Measurements from ENCODE around the gene C1QTNF1. TPM values are rescaled to one million over a fixed set of nuclear protein-coding genes. Genes with fewer than 3 reads are reported as not detected.

C1QTNF1 gene
- total RNA-seq, 2 donors from 2014 or later: 125 to 401 TPM

DNA sequence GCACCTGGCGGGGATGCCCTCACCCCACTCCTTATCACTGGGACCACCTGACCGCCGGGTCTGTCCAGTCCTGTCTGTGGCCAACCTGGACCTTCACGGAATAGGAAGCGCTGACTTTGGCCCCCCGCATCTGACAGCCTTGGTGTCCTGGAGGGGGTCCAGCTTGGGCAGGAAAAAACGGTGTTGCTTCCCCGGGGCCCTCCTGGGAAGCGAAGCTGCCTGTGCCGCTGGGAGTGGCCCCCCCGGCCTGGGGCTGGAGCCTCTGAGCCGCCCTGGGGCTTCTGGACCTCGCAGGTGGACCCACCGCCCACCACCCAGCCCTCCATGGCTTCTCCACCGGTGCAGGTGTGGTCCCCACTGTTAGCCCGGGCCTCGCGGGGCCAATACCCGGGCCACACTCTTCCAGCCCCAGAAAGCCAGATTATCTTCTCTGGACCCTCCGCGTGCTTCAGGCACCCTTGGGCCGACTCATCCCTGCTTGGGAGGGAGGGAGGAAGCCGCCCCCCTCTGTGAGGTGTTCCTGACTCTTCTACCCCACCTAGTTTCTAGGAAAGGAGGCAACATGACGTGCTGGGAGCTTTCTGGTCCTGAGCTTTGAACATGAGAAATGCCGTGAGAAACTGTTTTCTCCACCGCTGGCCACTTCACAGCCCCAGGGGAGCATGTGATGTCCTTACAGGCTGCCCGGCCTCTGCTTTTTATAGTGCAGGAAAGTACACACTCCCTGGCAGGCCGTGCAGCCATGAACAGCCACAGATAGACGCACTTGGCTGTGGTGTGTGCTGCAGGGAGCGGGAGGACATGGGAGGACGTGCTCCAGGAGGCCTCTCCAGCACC, 1.1 kb downstream of the C1QTNF1 start:
- H3K9me3 ChIP-seq: no peaks in the 10 kb centered on the region
- no peaks in the 10 kb centered on the region for H3K27me3 ChIP-seq
- peaks cover 0 to 88% of the 10 kb centered on the region in 2 donors for H3K4me1 ChIP-seq
- peak overlapping the region; percentile 64 to 68 for H3K4me3 ChIP-seq
- TF ChIP-seq, protein P1, sequence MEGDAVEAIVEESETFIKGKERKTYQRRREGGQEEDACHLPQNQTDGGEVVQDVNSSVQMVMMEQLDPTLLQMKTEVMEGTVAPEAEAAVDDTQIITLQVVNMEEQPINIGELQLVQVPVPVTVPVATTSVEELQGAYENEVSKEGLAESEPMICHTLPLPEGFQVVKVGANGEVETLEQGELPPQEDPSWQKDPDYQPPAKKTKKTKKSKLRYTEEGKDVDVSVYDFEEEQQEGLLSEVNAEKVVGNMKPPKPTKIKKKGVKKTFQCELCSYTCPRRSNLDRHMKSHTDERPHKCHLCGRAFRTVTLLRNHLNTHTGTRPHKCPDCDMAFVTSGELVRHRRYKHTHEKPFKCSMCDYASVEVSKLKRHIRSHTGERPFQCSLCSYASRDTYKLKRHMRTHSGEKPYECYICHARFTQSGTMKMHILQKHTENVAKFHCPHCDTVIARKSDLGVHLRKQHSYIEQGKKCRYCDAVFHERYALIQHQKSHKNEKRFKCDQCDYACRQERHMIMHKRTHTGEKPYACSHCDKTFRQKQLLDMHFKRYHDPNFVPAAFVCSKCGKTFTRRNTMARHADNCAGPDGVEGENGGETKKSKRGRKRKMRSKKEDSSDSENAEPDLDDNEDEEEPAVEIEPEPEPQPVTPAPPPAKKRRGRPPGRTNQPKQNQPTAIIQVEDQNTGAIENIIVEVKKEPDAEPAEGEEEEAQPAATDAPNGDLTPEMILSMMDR (IDR thresholded peaks at IDR 0.05): no peak
- no peak for DNase-seq (ENCODE audit: low spot score)
- H3K27ac ChIP-seq: peak overlapping the region; percentile 93
- H3K36me3 ChIP-seq: no peaks in the 10 kb centered on the region

DNA sequence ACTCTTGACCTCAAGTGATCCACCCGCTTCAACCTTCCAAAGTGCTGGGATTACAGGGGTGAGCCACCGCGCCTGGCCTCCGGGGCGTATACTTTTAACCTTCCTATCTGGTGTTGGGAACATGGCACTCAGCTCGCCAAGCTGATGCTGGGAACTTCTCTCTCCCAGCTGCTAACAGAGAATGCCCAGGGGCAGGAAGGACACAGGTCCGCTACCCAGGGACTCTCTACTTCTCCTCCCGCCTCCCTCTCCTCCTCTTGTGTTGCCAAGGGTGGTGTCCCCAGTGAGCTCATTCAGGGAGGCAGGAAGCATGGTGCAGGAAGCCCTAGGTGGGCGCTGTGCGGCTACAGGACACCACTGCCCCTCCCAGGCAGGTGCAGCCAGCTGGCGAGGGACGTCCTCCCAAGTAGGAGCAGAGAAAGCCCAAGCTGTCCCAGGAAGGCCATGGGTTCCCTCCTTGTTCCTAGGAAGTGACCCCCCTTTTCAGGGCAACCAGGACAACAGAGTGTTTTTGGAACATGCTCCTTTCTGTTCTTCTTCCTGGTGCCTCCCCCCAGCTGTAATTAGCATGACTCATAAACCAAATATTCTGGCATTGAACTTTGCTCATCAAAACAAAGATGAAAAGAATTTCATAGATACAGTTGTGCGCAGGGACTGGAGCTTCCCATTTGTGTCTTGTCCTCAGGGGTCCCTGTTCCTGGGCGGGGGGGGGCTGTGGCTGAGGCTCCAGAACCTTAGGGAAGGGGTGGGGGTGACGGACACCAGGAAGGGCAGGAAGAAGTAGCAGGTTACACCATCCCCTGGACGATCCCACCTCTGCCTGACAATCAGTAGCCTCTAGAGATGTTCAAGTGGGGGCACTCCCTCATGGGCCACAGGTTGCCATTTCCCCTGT, 2.7 kb downstream of the C1QTNF1 start:
- peak overlapping the region; percentile 93 for H3K27ac ChIP-seq
- no peak for DNase-seq (ENCODE audit: low spot score)
- H3K9me3 ChIP-seq: no peaks in the 10 kb centered on the region
- TF ChIP-seq, protein P1 (IDR thresholded peaks at IDR 0.05): no peak
- peak overlapping the region; percentile 64 to 68 for H3K4me3 ChIP-seq
- peaks cover 0 to 74% of the 10 kb centered on the region in 2 donors for H3K4me1 ChIP-seq
- H3K36me3 ChIP-seq: no peaks in the 10 kb centered on the region
- H3K27me3 ChIP-seq: no peaks in the 10 kb centered on the region

DNA sequence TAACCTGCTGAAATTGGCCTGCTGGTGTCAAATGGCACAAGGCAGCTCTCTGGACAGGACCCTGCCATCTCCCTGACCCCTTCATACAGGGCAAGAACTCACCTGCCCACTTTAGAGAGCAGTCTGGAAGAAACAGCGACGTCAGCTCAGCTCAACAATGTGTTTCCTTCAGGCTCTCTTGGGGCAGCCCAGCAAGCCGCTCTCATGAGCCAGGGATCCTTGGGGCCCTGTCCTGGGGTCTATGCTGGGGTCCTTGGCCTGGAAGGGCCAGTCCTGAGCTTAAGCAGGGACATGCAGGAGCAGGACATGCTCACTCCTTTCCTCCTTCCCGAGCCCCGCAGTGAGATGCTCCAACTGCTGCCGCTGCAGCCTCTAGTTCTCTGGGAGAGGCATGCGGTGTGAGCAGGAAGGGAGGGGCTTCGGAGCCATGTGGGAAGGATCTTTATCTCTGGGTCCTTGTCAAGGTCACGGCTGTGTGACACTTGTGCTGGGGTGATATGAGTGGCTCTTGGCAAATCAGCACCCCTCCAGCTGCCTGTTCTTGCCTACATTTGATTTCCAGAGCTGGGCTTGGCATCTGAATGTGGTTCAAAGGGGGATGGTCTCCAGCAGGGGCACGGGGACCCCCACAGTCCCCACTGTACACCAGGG, 3.4 kb downstream of the C1QTNF1 start:
- peak overlapping the region; percentile 93 for H3K27ac ChIP-seq
- no peaks in the 10 kb centered on the region for H3K27me3 ChIP-seq
- peak overlapping the region; percentile 7 to 68 for H3K4me3 ChIP-seq
- H3K9me3 ChIP-seq: no peaks in the 10 kb centered on the region
- TF ChIP-seq, protein P1 (IDR thresholded peaks at IDR 0.05): no peak
- no peak for DNase-seq (ENCODE audit: low spot score)
- H3K4me1 ChIP-seq: peaks cover 0 to 74% of the 10 kb centered on the region in 2 donors
- no peaks in the 10 kb centered on the region for H3K36me3 ChIP-seq

DNA sequence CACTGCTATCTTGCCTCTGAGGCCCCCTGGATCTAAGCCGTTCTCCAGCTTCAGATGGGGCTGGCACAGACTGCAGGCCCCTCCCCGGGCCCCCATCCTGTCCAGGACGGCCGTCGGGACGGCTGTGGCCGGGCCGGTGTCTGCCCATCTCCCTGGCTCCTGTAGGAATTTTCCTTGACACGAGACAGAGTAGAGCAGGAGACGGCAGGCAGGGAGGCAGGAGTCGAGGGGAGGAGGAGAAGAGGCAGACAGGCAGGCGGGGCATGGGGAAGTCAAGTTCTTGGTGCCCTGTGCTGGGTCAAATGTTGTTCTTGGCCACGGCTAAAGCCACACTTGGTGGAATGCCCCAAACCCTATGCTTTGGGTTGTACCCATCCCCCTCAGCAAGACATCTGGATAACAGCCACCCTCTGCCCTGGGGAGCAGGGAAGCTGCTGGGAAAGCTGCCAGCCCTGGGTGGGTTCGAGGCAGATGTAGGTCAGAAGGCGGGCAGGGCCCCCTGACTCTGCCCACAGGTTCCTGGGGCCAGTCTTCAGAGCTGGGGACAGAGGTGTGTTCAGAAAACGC, 4.0 kb downstream of the C1QTNF1 start:
- TF ChIP-seq, protein P1 (IDR thresholded peaks at IDR 0.05): no peak
- no peaks in the 10 kb centered on the region for H3K27me3 ChIP-seq
- peaks cover 0 to 72% of the 10 kb centered on the region in 2 donors for H3K4me1 ChIP-seq
- no peaks in the 10 kb centered on the region for H3K36me3 ChIP-seq
- H3K4me3 ChIP-seq: peak overlapping the region in 1 of 2 donors; percentile 68
- H3K9me3 ChIP-seq: no peaks in the 10 kb centered on the region
- H3K27ac ChIP-seq: peak overlapping the region; percentile 93
- DNase-seq (ENCODE audit: low spot score): no peak

Measured in right atrium auricular region (tissue), 2 donors.